Bronchial epithelial cell (primary cell): ENCODE data around the gene TMTC2. TPM values are rescaled to one million over a fixed set of nuclear protein-coding genes. Genes with fewer than 3 reads are reported as not detected.
A peak's percentile ranks its signal among the peaks of the same experiment; 100 is the strongest.
"Not testable (repeated sequence)": the region's sequence is repeated elsewhere in the genome, so short reads cannot be mapped to it uniquely, and the experiment has no call there.

ENCODE experiments used
- DNase-seq: peaks from one replicate; pipeline ENCODE4 v3.0.0-alpha.2; 2010; ENCODE audit warnings: low read depth
- FAIRE-seq: peaks from 2 replicates; lab custom pipeline; 2011; peaks lifted over from hg19 to GRCh38; lab: Jason Lieb, UNC
- H3K27me3 ChIP-seq: 2 replicates; pipeline ENCODE4 v1.5.1; 2011; ENCODE audit warnings: low read length; ENCODE audit not compliant: control insufficient read depth, insufficient read depth
- H3K36me3 ChIP-seq: 2 replicates; pipeline ENCODE4 v1.5.1; 2011; ENCODE audit warnings: low read length; ENCODE audit not compliant: control insufficient read depth, insufficient read depth
- H3K4me3 ChIP-seq: 2 replicates; pipeline ENCODE4 v1.5.1; 2011; ENCODE audit warnings: mild to moderate bottlenecking, low read depth, low read length, control low read depth
- total RNA-seq: library from RNA; depleted of rRNA; stranded (reverse); fragments of >200 nt; gene quantifications from 2 replicates; pipeline ENCODE4 v1.2.1, GENCODE V29; 2014
- TF ChIP-seq, protein P1 (sequence below): IDR thresholded peaks from 2 replicates; pipeline ENCODE4 v1.5.1; 2011; ENCODE audit warnings: mild to moderate bottlenecking, moderate library complexity, low read length, control low read depth, inconsistent platforms; ENCODE audit not compliant: insufficient read depth, severe bottlenecking

Gene TMTC2
- total RNA-seq, 1 donor from 2014 or later: 10.5 TPM

GRCh38 chr12:82758749-82759330, 72.1 kb downstream of the TMTC2 start:
- Histone ChIP-seq H3K36me3 (no peaks in the 10 kb centered on the region), H3K27me3 (no peaks in the 10 kb centered on the region), H3K4me3 (no peak overlapping the region)
- FAIRE-seq (no peak), DNase-seq (peak; percentile 17)
- TF ChIP-seq, protein P1, sequence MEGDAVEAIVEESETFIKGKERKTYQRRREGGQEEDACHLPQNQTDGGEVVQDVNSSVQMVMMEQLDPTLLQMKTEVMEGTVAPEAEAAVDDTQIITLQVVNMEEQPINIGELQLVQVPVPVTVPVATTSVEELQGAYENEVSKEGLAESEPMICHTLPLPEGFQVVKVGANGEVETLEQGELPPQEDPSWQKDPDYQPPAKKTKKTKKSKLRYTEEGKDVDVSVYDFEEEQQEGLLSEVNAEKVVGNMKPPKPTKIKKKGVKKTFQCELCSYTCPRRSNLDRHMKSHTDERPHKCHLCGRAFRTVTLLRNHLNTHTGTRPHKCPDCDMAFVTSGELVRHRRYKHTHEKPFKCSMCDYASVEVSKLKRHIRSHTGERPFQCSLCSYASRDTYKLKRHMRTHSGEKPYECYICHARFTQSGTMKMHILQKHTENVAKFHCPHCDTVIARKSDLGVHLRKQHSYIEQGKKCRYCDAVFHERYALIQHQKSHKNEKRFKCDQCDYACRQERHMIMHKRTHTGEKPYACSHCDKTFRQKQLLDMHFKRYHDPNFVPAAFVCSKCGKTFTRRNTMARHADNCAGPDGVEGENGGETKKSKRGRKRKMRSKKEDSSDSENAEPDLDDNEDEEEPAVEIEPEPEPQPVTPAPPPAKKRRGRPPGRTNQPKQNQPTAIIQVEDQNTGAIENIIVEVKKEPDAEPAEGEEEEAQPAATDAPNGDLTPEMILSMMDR: no peak

DNA sequence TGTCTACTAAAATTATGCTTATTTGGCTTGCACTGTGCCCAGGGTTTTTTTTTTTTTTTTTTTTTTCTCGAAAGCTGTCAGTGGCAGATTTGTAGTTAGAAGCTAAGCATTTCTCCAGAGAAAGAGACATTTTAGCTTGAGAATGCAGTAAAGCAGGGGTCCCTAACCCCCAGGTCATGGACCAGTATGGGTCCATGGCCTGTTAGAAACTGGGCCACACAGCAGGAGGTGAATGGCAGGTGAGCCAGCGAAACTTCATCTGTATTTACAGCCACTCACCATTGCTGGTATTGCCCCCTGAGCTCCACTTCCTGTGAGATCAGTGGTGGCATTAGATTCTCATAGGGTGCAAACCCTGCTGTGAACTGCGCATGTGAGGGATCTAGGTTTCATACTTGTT, 73.7 kb downstream of the TMTC2 start:
- Histone ChIP-seq H3K36me3 (no peaks in the 10 kb centered on the region), H3K27me3 (no peaks in the 10 kb centered on the region), H3K4me3 (no peak overlapping the region)
- FAIRE-seq (no peak), DNase-seq (no peak)
- TF ChIP-seq, protein P1: no peak

DNA sequence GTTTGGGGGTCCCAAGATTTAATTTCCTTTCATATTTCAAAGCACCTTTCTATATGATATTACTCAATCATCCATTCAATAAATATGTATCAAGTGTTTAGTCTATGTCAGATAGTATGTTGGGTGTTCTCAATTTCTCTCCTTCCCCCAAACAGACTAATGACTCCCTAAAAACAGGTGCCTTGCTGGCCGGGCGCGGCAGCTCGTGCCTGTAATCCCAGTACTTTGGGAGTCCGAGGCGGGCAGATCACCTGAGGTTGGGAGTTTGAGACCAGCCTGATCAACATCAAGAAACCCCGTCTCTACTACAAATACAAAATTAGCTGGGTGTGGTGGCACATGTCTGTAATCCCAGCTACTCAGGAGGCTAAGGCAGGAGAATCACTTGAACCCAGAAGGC, 78.5 kb downstream of the TMTC2 start:
- not testable (repeated sequence) for H3K27me3 ChIP-seq, FAIRE-seq, H3K4me3 ChIP-seq, H3K36me3 ChIP-seq, DNase-seq

DNA sequence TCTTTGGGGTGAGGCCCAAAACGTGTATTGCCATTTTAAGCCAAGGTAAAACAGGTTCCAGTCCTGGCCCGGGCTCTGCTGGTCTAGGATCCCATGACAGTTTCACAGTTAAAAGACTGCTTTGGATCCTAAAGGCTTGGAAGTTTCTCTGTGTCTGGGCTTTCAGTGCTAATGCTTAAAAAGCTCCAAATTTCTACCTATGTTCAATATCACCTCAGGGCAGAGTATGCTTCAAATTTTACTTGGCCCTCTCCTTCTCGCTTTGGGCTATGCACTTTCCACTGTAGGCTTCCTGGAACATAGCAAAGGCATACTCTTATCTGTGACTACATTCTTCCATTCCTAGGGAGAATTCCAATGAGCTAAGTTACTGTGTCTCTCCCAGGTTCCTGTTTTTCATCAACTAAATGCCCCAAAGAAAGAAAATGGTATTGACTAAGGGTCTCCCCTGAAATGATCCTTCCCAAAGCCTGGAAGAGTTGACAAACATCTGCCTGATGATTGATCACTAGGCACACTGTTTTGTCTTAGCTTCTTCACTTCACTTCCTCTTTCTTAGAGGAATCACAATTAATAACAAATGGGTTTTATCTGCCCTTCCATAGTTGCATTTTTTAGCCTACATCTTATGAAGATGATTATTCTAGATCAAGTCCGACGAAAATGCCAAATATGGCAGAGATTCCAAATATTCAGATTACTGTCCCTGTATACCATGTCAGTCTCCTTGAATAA, 79.4 kb downstream of the TMTC2 start:
- DNase-seq (no peak), FAIRE-seq (no peak)
- Histone ChIP-seq H3K27me3 (no peaks in the 10 kb centered on the region), H3K36me3 (no peaks in the 10 kb centered on the region), H3K4me3 (no peak overlapping the region)
- TF ChIP-seq, protein P1: no peak

GRCh38 chr12:82774666-82775065, 88.0 kb downstream of the TMTC2 start:
- TF ChIP-seq, protein P1: no peak
- no peak for FAIRE-seq
- no peaks in the 10 kb centered on the region for H3K27me3 ChIP-seq
- H3K4me3 ChIP-seq: no peak overlapping the region
- no peaks in the 10 kb centered on the region for H3K36me3 ChIP-seq
- no peak for DNase-seq

- Histone ChIP-seq H3K27me3 (no peaks in the 10 kb centered on the region), H3K36me3 (no peaks in the 10 kb centered on the region), H3K4me3 (no peak overlapping the region)
- TF ChIP-seq, protein P1: no peak
- FAIRE-seq (no peak), DNase-seq (no peak)
Measured at GRCh38 chr12:82780517-82780916, 93.8 kb downstream of the TMTC2 start.
